ENCODE results near the gene GPX6. TPM values are rescaled to one million over a fixed set of nuclear protein-coding genes. Genes with fewer than 3 reads are reported as not detected.

The GPX6 gene
- total RNA-seq, 1 donor from 2014 or later = not detected

Other genes with a start within 250 kb of the GPX6 start
- 6.1 and 7.7 TPM in 2 replicates for gene ZSCAN26, start 248.7 kb downstream of the GPX6 start, total RNA-seq
- gene PGBD1, start 234.2 kb downstream of the GPX6 start, total RNA-seq = 3.4 and 3.8 TPM in 2 replicates
- gene ZSCAN31, start 179.6 kb downstream of the GPX6 start, total RNA-seq = 1.5 and 1.9 TPM in 2 replicates
- 3.5 TPM in 2 replicates for gene ZKSCAN3, start 165.8 kb downstream of the GPX6 start, total RNA-seq
- gene ZSCAN12, start 116.0 kb downstream of the GPX6 start, total RNA-seq = 5.3 and 5.7 TPM in 2 replicates
- 0.48 and 0.50 TPM in 2 replicates for gene ZSCAN23, start 72.3 kb downstream of the GPX6 start, total RNA-seq
- gene GPX5, start 10.1 kb upstream of the GPX6 start, total RNA-seq = not detected in 2 replicates

All from activated T-helper 2 cell treated with anti-CD3 and anti-CD28 coated beads, Interferon-gamma antibody, Interleukin-2, Interleukin-4, amounts not matched to agents 10 μg/mL and 5 μg/mL and 100 μg/mL, durations not matched to agents 14 hours and 24 hours and 36 hours (primary cell).